ENCODE data around the gene ADGRB2.
A peak's percentile ranks its signal among the peaks of the same experiment; 100 is the strongest.

ADGRB2 gene, protein sequence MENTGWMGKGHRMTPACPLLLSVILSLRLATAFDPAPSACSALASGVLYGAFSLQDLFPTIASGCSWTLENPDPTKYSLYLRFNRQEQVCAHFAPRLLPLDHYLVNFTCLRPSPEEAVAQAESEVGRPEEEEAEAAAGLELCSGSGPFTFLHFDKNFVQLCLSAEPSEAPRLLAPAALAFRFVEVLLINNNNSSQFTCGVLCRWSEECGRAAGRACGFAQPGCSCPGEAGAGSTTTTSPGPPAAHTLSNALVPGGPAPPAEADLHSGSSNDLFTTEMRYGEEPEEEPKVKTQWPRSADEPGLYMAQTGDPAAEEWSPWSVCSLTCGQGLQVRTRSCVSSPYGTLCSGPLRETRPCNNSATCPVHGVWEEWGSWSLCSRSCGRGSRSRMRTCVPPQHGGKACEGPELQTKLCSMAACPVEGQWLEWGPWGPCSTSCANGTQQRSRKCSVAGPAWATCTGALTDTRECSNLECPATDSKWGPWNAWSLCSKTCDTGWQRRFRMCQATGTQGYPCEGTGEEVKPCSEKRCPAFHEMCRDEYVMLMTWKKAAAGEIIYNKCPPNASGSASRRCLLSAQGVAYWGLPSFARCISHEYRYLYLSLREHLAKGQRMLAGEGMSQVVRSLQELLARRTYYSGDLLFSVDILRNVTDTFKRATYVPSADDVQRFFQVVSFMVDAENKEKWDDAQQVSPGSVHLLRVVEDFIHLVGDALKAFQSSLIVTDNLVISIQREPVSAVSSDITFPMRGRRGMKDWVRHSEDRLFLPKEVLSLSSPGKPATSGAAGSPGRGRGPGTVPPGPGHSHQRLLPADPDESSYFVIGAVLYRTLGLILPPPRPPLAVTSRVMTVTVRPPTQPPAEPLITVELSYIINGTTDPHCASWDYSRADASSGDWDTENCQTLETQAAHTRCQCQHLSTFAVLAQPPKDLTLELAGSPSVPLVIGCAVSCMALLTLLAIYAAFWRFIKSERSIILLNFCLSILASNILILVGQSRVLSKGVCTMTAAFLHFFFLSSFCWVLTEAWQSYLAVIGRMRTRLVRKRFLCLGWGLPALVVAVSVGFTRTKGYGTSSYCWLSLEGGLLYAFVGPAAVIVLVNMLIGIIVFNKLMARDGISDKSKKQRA (N-terminal part only)

GRCh38 chr1:31764312-31765040 is at the start of gene ADGRB2:
ADGRB2 (minus strand) TSS chr1:31764340; CDS start chr1:31757221, 7,119 bp downstream.
- DNase-seq: peak in 36 of 58 donors; percentile 19 to 77 (median 45)

DNA sequence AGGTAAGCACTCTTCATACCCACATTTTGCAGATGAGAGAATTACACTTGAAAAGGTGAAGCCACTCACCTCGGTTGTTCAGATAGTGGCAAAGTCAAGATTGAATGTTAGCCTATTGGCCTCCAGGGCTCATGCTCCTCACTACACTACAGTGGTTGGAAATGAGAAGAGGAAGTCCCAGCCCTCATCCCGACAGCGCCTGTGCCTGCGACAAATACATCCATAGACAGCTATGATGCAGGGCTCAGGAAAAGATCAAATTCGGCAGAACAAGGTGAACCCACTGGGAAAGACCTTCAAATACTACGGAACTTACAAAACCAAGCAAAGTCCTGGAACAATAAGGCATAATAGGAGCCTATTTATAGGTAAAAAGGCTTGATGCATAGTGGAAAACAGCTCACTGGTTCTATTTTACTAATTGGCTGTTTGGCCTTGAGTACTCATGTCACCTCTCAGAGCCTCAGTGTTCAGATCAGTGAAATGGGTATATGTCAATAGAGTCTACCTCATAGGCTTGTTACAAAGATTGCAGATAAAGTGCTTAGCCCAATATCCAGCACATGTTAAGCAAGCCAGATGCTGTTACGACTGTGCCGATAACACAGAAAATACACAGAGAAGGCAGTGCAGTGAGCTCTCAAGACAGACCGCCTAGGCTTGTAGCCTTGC is 48.2 kb upstream of the ADGRB2 start:
- no peak for DNase-seq

DNA sequence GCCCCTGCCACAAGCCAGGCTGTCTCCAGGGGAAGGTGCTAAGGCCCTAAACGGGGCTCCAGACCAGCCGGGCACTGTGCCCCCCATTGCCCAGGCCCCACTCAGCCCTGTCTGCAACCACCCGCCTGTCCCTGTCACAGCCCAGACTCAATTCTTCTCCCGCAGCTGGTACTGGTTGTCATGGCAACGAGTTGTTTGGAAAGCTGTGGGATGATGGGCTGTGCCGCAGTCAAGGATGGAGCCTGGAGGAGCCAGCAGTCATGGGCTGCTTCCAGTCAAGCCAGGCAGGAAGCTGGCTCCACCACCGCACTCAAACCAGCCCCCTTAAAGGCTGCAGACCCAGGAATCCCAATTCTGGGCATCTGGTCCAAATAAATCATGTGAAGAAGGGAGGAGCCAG is 47.5 kb upstream of the ADGRB2 start:
- peak; percentile 38 to 95 (median 82) for DNase-seq

- no peak for DNase-seq
Observed at GRCh38 chr1:31809698-31810097, 45.6 kb upstream of the ADGRB2 start.

GRCh38 chr1:31807273-31808048 is 43.3 kb upstream of the ADGRB2 start:
- DNase-seq: no peak

DNA sequence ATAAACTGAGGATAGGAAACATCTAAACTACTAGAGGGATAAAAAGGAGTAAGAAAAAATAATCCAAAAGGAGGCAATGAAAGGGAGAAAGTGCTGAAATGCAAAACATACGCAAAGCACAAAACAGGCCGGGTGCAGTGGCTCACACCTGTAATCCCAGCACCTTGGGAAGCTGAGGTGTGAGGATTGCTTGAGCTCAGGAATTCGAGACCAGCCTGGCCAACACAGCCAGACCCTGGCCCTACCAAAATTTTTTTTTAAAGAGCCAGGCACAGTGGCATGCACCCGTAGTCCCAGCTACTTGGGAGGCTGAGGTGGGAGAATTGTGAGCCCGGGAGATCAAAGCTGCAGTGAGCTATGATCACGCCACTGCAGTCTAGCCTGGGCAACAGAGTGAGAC is 41.2 kb upstream of the ADGRB2 start:
- DNase-seq: no peak

DNA sequence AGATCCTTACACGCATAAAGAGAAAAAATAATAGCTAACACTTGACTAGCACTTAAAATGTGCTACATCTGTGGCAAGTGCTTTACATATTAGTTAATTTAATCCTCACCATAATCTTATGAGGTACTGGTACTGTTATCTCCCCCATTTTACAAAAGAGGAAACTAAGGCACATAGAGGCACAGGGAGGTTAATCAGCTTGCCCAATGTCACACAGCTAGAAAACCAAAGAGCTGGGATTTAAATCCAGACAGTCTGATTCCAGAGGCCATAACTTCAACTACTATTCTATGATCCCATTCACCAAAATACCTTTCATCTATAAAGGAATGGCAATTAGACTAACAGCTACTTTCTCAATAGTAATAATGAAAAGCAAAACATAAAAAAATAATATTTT is 40.0 kb upstream of the ADGRB2 start:
- no peak for DNase-seq

DNA sequence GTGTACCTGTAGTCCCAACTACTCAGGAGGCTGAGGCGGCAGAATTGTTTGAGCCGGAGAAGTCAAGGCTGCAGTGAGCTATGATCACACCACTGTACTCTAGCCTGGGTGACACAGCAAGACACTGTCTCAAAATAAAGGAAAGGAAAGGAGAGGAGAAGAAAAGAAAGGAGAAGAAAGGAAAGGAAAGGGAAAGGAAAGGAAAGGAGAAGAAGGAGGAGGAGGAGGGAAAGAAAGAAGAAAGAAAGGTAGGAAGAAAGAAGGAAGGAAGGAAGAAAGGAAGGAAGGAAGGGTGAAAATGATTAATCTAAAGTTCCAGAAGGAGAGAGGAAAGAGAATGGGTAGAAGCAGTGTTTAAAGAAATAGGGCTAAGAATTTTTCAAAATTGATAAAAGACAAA is 39.5 kb upstream of the ADGRB2 start:
- DNase-seq: no peak

GRCh38 chr1:31802190-31803150 is 38.3 kb upstream of the ADGRB2 start:
- DNase-seq: no peak

DNA sequence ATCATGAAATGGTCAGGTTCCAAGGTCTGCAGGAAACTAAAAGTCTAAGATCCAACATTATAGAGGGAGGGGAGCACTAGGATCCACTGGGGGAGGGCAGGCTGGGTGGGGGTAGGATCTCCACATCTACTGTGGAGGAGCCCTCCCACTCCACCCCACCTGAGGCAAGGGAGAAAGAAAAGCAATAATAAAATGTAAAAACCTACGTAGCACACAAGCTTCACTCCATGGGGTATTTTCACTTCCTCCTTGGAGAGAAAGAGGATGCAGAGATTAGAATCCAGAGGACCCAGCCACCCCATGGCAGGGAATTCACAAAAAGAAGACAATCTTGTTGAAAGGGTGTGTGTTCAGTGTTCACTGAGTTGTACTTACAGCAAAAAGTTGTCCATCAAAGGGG is 37.3 kb upstream of the ADGRB2 start:
- no peak for DNase-seq

DNA sequence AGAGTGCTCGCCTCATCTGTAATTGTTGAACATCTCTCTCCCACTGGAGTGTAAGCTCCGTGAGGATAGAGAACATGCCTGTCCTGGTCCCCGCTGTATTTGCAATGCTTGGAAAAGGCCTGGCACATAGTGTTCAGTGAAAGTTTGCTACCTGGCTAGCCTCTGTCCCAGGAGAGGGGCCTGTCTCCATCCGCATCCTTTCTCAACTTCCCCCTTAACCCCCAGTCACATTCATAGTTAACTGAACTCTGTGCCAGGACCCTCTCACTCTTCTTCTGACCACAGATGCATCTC is 36.5 kb upstream of the ADGRB2 start:
- DNase-seq: no peak

- no peak for DNase-seq
Observed at GRCh38 chr1:31799895-31800673, 35.9 kb upstream of the ADGRB2 start.

DNA sequence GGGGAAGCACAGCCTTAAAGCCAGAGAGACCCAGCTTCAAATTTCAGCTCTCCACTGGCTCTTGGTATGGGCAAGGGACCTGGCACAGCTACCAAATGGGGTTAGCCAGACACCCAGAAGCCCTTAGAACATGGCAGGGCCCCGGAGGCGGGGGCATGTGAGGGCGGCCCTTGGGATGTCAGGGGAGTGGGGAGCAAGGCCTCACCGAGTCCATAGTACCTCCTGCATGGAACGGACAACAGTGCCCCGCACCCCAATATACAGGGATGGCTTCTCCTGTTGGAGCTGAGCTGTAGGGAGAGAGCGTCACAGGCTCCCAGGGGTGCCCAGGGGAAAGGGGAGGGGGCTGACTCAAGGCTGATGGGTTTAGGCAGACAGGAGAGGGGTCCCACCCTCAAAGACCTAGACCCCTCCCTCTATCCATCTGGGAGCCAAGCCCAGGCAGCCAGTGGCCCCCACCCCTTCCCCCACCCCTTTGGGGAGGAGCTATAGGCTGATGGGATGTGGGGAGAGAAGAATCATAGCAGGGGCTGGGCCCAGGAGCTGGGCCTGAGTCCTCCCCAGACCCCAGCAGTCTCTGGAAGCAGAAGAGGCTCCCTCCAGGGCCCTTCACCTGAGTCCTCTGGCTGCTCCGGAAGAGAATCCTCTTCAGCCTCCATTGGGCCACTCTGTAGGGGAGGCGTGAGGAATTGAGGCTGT is 35.2 kb upstream of the ADGRB2 start:
- DNase-seq: no peak

GRCh38 chr1:31798433-31799195 is 34.5 kb upstream of the ADGRB2 start:
- peak in 1 of 58 donors; percentile 49 for DNase-seq

- DNase-seq: no peak
Observed at GRCh38 chr1:31798086-31798432, 33.9 kb upstream of the ADGRB2 start.

GRCh38 chr1:31797216-31797615 is 33.1 kb upstream of the ADGRB2 start:
- DNase-seq: no peak

- DNase-seq: no peak
Observed at GRCh38 chr1:31796707-31797106, 32.6 kb upstream of the ADGRB2 start.

Measured in anterior cingulate cortex (tissue), 58 donors.